GM12865 (cell line): ENCODE data around the gene ADAM20.

Experiments
- DNase-seq: peaks from one replicate; pipeline ENCODE4 v3.0.0; 2010; ENCODE audit warnings: low read depth
- H3K4me3 ChIP-seq: 2 replicates; pipeline ENCODE4 v1.5.1; 2011; ENCODE audit warnings: mild to moderate bottlenecking, low read depth, low read length, control low read depth
- TF ChIP-seq, protein P1 (sequence below): IDR thresholded peaks from 2 replicates; pipeline ENCODE4 v1.5.1; 2011; ENCODE audit warnings: low read length, control low read depth, low read depth, inconsistent platforms; ENCODE audit not compliant: insufficient read depth; ENCODE audit errors: missing control alignments

ADAM20 gene

DNA sequence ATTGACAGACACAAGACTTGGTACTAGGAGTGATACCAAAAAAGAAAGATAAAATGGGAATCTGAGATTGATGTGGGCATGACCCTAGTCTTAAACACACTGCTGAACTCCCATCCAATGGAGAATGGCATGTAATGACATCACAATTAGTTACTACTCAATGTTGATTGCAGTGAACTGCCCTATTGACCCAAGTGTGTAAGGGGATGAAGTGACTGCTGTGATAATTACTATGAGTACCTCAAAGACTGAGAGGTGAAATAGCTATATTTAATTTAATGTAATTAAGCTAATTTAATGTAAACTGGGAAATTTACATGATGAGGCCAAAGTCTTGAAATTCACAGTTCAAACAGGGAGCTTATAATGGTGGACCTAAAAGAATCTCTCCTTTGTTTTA is at the start of gene ADAM20:
Gene ADAM20 (minus strand): TSS at position 101 of the 400 bp plus-strand sequence. CDS start 10,247 bp downstream, outside the sequence.
- no peak for DNase-seq
- TF ChIP-seq, protein P1, sequence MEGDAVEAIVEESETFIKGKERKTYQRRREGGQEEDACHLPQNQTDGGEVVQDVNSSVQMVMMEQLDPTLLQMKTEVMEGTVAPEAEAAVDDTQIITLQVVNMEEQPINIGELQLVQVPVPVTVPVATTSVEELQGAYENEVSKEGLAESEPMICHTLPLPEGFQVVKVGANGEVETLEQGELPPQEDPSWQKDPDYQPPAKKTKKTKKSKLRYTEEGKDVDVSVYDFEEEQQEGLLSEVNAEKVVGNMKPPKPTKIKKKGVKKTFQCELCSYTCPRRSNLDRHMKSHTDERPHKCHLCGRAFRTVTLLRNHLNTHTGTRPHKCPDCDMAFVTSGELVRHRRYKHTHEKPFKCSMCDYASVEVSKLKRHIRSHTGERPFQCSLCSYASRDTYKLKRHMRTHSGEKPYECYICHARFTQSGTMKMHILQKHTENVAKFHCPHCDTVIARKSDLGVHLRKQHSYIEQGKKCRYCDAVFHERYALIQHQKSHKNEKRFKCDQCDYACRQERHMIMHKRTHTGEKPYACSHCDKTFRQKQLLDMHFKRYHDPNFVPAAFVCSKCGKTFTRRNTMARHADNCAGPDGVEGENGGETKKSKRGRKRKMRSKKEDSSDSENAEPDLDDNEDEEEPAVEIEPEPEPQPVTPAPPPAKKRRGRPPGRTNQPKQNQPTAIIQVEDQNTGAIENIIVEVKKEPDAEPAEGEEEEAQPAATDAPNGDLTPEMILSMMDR: no peak
- no peak within 1 kb of the TSS for H3K4me3 ChIP-seq

DNA sequence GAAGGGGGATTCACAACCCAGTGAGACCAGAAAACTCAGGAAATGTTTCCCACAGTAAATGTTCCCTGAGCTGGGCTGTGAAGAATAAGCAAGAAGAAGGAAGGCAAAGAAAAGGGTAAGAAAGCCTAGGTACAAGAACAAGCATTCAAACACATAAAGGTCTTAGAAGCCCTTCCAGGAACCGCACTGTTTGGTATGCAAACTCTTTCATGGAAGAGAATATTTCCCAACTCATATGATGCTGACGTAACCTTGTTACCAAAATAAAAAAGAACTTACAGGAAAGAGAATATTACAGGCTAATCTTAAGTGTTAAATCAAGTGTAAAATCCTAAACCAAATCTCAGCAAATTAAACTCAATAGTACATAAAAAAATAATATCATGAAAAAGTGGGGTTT is 42.1 kb upstream of the ADAM20 start:
- TF ChIP-seq, protein P1: no peak
- no peak for DNase-seq
- H3K4me3 ChIP-seq: no peak overlapping the region

DNA sequence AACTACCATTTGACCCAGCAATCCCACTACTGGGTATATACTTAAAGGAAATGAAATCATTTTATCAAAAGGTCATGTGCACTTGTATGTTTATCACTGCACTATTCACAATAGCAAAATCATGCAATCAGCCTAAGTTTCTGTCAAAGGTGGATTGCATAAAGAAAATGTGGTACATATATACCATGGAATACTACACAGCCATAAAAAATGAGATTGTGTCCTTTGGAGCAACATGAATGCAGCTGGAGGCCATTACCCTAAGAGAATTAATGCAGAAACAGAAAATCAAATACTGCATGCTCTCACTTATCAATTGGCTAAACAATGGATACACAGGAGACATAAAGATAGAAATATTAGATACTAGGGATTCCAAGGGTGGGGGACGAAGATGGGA is 38.2 kb upstream of the ADAM20 start:
- TF ChIP-seq, protein P1: no peak
- DNase-seq: no peak
- no peak overlapping the region for H3K4me3 ChIP-seq

DNA sequence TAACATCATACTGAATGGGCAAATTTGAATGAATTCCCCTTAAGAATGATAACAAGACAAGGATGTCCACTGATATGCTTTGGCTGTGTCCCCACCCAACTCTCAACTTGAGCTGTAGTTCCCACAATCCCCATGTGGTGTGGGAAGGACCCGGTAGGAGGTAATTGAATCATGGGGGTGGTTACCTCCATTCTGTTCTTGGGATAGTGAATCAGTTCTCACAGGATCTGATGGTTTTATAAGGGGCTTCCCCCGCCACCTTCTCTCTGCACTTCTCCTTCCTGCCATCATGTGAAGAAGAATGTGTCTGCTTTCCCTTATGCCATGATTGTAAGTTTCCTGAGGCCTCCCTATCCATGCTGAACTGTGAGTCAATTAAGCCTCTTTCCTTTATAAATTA is 36.3 kb upstream of the ADAM20 start:
- no peak for DNase-seq
- H3K4me3 ChIP-seq: no peak overlapping the region
- TF ChIP-seq, protein P1: no peak

DNA sequence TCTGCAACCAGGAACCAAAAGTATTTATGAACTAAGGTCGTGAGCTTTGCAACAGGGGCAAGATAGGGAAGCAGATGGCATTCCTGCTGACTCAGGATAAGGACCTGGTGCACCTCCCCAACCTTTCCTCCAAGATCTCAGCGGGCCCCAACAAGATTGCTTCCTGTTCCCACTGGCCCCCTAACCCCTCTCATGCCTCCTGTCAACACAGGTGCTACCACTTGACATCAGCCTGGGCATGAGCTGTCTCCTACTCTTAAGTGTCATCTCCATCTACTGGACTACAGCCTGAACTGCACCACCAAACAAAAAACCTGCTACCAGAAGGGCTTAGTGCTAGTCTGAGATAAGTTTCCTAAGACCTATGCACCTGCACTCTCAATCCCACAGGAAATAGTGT is 33.0 kb upstream of the ADAM20 start:
- DNase-seq: peak; percentile 64

DNA sequence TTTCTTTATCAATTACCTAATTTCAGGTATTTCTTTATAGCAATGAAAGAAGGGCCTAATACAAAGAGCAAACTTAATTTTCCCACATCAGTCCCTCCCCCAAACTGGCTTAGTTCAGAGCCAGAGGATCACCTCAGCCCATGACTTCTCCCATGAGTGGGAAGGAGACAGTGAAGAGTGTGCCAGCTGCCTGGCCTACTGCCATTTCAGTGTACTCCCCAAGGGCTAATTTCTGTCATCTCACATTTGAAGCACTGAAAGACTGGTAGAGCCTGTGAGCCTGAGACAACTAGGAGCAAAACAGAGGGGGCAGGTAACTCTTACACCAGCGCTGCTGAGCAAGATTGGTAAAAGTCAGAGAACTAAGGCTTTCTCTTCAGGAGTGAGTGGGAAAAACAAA is 29.1 kb upstream of the ADAM20 start:
- no peak for DNase-seq
- no peak overlapping the region for H3K4me3 ChIP-seq
- TF ChIP-seq, protein P1: no peak

More for the DNA sequence above, 33.0 kb upstream of the ADAM20 start:
- no peak overlapping the region for H3K4me3 ChIP-seq
- TF ChIP-seq, protein P1: peak; percentile 55

DNA sequence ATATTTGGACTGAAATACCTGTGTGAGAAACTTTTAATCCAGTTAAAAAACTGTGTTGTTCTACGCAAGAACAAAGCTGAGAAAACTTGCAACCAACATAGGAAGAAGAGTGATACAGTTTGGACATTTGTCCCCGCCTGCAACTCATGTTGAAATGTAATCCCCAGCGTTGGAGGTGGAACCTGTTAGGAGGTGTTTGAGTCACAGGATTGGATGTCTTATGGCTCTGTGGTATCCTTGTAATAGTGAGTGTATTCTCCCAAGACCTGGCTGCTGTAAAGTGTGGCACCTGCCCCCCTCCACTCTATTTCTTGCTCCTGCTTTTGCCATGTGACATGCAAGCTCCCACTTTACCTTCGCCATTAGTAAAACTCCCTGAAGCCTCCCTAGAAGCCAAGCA is 28.6 kb upstream of the ADAM20 start:
- DNase-seq: no peak
- H3K4me3 ChIP-seq: no peak overlapping the region
- TF ChIP-seq, protein P1: no peak
